ENCODE results near the gene DALRD3. TPM values are rescaled to one million over a fixed set of nuclear protein-coding genes. Genes with fewer than 3 reads are reported as not detected.
"Not testable (repeated sequence)": the region's sequence is repeated elsewhere in the genome, so short reads cannot be mapped to it uniquely, and the experiment has no call there.

The DALRD3 gene
- total RNA-seq, 1 donor = 39.1 TPM

DNA sequence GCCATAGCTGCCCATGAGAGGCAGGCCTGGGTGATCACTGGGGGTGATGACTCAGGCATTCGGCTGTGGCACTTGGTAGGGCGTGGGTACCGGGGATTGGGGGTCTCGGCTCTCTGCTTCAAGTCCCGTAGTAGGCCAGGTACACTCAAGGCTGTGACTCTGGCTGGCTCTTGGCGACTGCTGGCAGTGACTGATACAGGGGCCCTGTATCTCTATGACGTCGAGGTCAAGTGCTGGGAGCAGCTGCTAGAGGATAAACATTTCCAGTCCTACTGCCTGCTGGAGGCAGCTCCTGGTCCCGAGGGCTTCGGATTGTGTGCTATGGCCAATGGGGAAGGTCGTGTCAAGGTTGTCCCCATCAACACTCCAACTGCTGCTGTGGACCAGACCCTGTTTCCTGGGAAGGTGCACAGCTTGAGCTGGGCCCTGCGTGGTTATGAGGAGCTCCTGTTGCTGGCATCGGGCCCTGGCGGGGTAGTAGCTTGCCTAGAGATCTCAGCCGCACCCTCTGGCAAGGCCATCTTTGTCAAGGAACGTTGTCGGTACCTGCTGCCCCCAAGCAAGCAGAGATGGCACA lies 5.9 kb downstream of the DALRD3 start:
- Histone ChIP-seq H3K79me2 (ENCODE audit: insufficient read depth, low read length) (peaks cover 73% of the 10 kb centered on the region), H3K27me3 (ENCODE audit: insufficient read depth, low read length) (no peaks in the 10 kb centered on the region), H3K27ac (ENCODE audit: low read depth, low read length) (no peak overlapping the region), H3K4me3 (ENCODE audit: insufficient read depth, low read length) (no peak overlapping the region), H3K9me3 (ENCODE audit: low read depth, low read length) (no peaks in the 10 kb centered on the region), H2AFZ (ENCODE audit: low read length) (no peak overlapping the region), H3K36me3 (ENCODE audit: insufficient read depth, low read length) (peaks cover 38% of the 10 kb centered on the region), H4K20me1 (ENCODE audit: insufficient read depth, low read length) (peaks cover 57% of the 10 kb centered on the region), H3K4me2 (ENCODE audit: insufficient read depth, low read length) (no peak overlapping the region), H3K4me1 (ENCODE audit: insufficient read depth, low read length) (peaks cover 8% of the 10 kb centered on the region)
- peak; percentile 23 for DNase-seq (ENCODE audit: insufficient read length, low spot score, missing footprints)
- TF ChIP-seq, protein P1, sequence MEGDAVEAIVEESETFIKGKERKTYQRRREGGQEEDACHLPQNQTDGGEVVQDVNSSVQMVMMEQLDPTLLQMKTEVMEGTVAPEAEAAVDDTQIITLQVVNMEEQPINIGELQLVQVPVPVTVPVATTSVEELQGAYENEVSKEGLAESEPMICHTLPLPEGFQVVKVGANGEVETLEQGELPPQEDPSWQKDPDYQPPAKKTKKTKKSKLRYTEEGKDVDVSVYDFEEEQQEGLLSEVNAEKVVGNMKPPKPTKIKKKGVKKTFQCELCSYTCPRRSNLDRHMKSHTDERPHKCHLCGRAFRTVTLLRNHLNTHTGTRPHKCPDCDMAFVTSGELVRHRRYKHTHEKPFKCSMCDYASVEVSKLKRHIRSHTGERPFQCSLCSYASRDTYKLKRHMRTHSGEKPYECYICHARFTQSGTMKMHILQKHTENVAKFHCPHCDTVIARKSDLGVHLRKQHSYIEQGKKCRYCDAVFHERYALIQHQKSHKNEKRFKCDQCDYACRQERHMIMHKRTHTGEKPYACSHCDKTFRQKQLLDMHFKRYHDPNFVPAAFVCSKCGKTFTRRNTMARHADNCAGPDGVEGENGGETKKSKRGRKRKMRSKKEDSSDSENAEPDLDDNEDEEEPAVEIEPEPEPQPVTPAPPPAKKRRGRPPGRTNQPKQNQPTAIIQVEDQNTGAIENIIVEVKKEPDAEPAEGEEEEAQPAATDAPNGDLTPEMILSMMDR (IDR thresholded peaks at IDR 0.05; ENCODE audit: extremely low read depth, low read depth, low read length) = no peak

DNA sequence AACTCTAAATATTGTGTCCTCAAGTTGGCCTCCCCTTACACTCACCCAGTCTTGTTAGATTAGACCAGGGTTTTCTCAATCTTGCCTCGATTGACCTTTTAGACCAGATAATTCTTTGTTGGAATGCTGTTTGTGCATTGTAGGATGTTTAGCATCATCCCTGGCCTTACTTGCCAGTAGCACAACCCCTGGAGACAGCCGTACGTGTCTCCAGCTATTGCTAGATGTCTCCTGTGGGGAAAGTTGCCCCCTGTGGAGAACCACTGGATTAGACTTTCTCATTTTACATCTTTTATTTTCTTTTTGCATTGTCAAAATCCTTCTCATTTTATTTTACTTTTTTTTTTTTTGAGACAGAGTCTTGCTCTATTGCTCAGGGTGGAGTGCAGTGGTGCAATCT lies 9.0 kb downstream of the DALRD3 start:
- Histone ChIP-seq H2AFZ (ENCODE audit: low read length) (no peak overlapping the region), H3K27me3 (ENCODE audit: insufficient read depth, low read length) (no peaks in the 10 kb centered on the region), H4K20me1 (ENCODE audit: insufficient read depth, low read length) (peaks cover 45% of the 10 kb centered on the region), H3K27ac (ENCODE audit: low read depth, low read length) (no peak overlapping the region), H3K4me2 (ENCODE audit: insufficient read depth, low read length) (no peak overlapping the region), H3K4me1 (ENCODE audit: insufficient read depth, low read length) (peaks cover 16% of the 10 kb centered on the region), H3K79me2 (ENCODE audit: insufficient read depth, low read length) (peaks cover 74% of the 10 kb centered on the region), H3K9me3 (ENCODE audit: low read depth, low read length) (no peaks in the 10 kb centered on the region), H3K4me3 (ENCODE audit: insufficient read depth, low read length) (no peak overlapping the region), H3K36me3 (ENCODE audit: insufficient read depth, low read length) (peaks cover 17% of the 10 kb centered on the region)
- TF ChIP-seq, protein P1 (IDR thresholded peaks at IDR 0.05; ENCODE audit: extremely low read depth, low read depth, low read length) = no peak
- DNase-seq (ENCODE audit: insufficient read length, low spot score, missing footprints) = peak; percentile 36

DNA sequence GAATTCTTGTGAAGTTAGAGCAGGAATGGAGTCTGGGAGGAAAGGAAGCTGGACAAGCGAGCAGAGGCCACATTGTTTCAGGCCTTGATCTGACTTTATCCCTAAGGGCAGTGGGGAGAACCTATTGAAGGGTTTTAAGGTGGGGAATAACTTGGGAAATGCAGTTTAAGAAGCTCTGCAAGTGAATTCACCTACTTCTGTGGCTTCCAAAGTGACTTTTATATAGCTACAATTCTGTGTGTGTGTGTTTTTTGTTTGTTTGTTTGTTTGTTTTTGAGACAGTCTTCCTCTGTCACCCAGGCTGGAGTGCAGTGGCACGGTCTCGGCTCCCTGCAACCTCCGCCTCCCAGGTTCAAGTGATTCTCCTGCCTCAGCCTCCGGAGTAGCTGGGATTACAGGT lies 9.8 kb downstream of the DALRD3 start:
- Histone ChIP-seq H4K20me1 (ENCODE audit: insufficient read depth, low read length) (peaks cover 37% of the 10 kb centered on the region), H3K79me2 (ENCODE audit: insufficient read depth, low read length) (peaks cover 68% of the 10 kb centered on the region), H3K4me1 (ENCODE audit: insufficient read depth, low read length) (peaks cover 16% of the 10 kb centered on the region), H3K27ac (ENCODE audit: low read depth, low read length) (peak overlapping the region; percentile 13), H3K4me2 (ENCODE audit: insufficient read depth, low read length) (peak overlapping the region; percentile 98), H3K4me3 (ENCODE audit: insufficient read depth, low read length) (peak overlapping the region; percentile 94)
- peak; percentile 52 for DNase-seq (ENCODE audit: insufficient read length, low spot score, missing footprints)
- H3K36me3 ChIP-seq (ENCODE audit: insufficient read depth, low read length); H2AFZ ChIP-seq (ENCODE audit: low read length); H3K27me3 ChIP-seq (ENCODE audit: insufficient read depth, low read length); H3K9me3 ChIP-seq (ENCODE audit: low read depth, low read length): not testable (repeated sequence)

DNA sequence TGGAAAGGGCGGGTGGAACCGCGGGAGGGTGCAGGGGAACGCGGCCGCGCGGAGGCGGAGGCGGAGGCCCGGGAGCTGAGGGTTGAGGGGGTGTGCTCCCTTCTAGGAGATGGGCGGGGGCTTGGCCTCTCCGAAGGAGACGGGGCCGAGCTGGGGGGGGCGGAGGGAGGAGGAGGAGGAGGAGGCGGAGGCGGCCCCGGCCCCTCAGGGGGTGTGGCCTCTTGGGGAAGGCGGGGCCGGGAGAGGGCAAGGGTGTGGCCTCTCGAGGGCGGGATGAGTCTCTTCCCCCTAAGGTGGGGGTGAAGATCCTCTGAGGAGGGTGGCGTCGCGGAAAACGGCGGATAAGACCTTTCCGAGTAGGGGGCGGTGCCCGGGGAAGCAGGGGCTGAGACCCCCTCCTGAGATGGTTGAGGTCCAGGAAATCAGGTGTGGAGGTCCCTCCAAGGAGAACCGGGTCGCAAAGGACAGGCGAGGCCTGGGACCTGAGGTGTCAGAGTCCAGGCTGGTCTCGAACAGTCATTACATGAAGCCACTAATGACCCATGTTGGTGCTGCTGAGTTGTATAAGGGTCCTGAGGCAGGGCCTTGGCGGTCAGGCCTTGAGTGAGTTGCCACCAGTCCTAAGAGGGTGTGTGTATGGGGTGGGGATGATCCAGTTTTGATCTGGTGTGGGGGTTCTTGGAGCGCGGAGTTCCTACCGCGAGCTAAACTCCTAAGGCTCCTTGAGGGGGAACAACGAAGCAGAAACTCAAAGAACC lies 10.4 kb downstream of the DALRD3 start:
- H3K4me1 ChIP-seq (ENCODE audit: insufficient read depth, low read length) = peaks cover 16% of the 10 kb centered on the region
- H3K4me2 ChIP-seq (ENCODE audit: insufficient read depth, low read length) = peak overlapping the region; percentile 98
- no peaks in the 10 kb centered on the region for H3K27me3 ChIP-seq (ENCODE audit: insufficient read depth, low read length)
- peak; percentile 96 for DNase-seq (ENCODE audit: insufficient read length, low spot score, missing footprints)
- peaks cover 31% of the 10 kb centered on the region for H4K20me1 ChIP-seq (ENCODE audit: insufficient read depth, low read length)
- H3K36me3 ChIP-seq (ENCODE audit: insufficient read depth, low read length) = peaks cover 9% of the 10 kb centered on the region
- peak overlapping the region; percentile 93 for H3K27ac ChIP-seq (ENCODE audit: low read depth, low read length)
- TF ChIP-seq, protein P1 (IDR thresholded peaks at IDR 0.05; ENCODE audit: extremely low read depth, low read depth, low read length) = no peak
- no peaks in the 10 kb centered on the region for H3K9me3 ChIP-seq (ENCODE audit: low read depth, low read length)
- peaks cover 61% of the 10 kb centered on the region for H3K79me2 ChIP-seq (ENCODE audit: insufficient read depth, low read length)
- peak overlapping the region; percentile 88 for H2AFZ ChIP-seq (ENCODE audit: low read length)
- H3K4me3 ChIP-seq (ENCODE audit: insufficient read depth, low read length) = peak overlapping the region; percentile 94

All from osteoblast (primary cell).